Iris pigment epithelial cell (primary cell): ENCODE measurements around the gene XKR8.

Source experiments
- DNase-seq: peaks from one replicate; pipeline ENCODE4 v3.0.0-alpha.2; 2011; ENCODE audit warnings: low read depth

XKR8 gene, protein sequence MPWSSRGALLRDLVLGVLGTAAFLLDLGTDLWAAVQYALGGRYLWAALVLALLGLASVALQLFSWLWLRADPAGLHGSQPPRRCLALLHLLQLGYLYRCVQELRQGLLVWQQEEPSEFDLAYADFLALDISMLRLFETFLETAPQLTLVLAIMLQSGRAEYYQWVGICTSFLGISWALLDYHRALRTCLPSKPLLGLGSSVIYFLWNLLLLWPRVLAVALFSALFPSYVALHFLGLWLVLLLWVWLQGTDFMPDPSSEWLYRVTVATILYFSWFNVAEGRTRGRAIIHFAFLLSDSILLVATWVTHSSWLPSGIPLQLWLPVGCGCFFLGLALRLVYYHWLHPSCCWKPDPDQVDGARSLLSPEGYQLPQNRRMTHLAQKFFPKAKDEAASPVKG

DNA sequence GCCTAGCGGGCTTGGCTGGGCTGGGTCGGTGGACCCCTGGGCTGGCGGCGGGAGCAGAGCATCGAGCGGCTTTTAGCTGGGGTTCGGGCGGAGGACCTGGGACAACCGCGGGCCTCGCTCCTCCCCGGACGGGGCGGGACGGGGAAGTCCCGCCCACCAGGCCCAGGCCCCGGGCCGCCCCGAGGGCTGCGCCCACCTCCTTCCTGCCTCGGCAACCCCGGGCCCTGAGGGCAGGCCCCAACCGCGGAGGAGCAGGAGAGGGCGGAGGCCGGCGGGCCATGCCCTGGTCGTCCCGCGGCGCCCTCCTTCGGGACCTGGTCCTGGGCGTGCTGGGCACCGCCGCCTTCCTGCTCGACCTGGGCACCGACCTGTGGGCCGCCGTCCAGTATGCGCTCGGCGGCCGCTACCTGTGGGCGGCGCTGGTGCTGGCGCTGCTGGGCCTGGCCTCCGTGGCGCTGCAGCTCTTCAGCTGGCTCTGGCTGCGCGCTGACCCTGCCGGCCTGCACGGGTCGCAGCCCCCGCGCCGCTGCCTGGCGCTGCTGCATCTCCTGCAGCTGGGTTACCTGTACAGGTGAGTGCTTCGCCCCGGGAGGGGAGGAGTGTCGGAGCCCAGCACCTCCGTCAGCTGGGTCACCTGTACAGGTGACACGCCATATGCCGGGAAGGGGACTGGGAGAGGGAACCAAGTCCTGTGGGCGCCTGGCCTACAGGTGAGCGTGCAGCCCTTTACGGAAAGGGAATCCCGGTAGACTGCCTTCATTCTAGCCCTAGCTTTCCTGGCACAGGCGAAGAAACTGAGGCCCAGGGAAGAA is at the start of gene XKR8:
TSS of gene XKR8 (plus strand) at position 182 of the 812 bp plus-strand sequence. CDS start at position 279, 97 bp downstream.
- peak; percentile 44 for DNase-seq

DNA sequence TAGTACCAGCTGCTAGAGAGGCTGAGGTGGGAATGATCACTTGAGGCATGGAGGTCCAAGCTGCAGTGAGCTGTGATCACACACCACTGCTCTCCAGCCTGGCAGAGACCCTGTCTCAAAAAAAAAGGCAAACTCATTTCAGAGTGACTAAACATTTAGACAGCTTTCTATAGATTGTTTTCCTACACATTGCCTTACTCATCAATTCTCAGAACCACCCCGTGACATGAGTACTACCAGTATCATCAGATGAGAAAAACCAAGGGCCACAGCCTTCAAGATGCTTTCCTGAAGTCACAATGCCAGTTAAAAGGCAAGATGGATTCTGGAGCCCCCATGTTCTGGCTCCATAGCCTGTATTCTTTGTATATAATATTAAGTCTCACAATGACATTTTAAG is 47.3 kb upstream of the XKR8 start:
- no peak for DNase-seq

DNA sequence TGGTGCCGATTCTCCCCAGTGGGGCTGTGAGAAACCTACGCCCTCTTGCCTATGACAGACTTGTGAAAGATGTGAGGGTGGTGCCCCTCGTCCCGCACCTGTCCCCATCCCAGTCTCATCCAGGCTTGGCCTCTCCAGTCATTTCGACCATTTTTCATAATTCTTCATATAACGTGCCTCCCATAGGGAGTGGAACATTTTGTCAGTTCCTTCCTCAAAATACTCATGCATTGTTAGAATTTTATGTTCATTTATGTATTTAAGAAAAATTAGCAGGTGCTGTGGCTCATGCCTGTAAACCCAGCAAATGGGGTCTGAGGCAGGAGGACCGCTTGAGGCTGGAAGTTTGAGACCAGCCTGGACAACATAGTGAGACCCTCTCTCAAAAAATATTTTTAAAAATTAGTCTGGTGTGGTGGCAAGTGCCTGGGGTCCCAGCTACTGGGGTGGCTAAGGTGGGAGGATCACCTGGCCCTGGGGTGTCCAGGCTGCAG is 44.6 kb upstream of the XKR8 start:
- DNase-seq, result no peak

DNA sequence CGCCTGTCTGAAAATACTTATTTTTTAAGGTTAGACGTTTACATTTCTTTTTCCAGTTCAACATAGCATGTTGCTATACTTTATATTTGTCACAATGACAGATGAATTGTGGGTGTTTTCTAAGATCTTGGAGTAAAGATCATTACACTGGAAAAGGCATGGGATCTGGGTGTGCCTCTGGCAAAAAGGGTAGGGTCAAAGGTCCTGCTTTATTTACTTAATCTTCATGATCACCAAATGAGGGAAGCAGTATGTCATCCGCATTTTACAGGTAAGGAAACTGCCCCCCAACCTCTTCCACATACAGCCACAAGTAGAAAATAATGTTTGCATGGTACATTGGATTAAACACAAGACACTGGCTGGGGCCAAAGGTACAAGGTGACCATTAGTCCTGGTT is 37.5 kb upstream of the XKR8 start:
- DNase-seq, result no peak

DNA sequence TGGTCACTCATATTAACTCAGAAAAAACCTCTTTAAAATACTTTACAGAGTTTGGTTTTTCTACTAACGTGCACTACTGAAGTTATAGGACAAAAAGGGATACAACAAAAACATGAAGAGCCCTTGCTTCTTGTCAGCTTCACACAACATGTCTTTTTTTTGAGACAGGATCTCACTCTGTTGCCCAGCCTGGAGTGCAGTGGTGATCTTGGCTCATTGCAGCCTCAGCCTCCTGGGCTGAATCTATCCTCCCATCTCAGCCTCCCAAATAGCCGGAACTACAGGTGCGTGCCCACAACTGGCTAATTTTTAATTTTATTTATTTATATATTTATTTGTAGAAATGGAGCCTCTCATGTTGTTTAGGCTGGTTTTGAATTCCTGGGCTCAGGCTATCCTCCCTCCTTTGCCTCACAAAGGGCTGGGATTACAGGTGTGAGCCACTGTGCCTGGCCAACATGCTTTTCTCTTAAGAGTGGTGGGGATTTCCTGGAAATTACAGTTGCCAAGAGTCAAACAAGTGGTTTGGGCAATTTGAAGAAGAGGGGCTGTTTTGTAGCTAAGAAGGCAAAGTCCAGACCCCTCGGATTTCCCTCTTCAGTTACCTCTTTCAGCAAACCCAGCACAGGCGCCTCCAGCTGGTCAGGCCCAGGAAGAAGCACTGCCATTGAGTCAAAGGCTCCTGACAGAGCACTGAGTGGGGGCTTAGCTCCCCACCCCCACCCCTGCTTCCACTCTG is 31.4 kb upstream of the XKR8 start:
- no peak for DNase-seq

DNA sequence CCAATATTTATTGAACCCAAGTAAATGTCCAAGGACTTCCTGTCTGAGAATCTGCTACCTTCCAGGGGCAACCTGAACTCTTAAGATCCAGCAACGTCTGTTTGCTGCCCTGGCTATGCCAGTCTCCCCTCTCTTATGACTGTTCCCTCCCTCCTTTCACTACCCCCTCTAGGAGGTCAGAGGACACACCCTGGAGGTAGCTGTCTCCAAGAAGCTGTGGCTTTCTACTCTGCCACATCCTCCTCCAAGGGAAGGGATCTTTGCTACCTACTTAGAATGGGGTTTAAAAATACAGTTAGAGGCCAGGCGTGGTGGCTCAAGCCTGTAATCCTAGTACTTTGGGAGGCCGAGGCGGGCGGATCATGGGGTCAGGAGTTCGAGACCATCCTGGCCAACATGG is 28.6 kb upstream of the XKR8 start:
- no peak for DNase-seq

DNA sequence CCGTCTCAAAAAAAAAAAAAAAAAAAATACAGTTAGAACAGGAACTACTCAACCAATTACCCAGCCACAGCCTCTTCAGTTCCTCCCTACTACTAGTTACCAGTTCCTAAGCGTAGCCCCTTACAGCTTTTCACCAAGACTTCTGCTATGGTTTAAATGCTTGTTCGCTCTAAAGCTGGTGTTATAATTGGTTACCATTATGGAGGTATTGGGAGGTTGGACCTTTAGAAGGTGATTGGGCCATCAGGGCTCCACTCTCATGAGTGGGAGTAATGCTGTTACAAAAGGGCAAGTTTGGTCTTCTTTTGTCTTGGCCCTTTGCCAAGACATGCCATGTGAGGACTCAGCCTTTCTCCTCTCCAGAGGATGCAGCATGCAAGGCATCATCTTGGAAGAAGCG is 28.0 kb upstream of the XKR8 start:
- no peak for DNase-seq

DNA sequence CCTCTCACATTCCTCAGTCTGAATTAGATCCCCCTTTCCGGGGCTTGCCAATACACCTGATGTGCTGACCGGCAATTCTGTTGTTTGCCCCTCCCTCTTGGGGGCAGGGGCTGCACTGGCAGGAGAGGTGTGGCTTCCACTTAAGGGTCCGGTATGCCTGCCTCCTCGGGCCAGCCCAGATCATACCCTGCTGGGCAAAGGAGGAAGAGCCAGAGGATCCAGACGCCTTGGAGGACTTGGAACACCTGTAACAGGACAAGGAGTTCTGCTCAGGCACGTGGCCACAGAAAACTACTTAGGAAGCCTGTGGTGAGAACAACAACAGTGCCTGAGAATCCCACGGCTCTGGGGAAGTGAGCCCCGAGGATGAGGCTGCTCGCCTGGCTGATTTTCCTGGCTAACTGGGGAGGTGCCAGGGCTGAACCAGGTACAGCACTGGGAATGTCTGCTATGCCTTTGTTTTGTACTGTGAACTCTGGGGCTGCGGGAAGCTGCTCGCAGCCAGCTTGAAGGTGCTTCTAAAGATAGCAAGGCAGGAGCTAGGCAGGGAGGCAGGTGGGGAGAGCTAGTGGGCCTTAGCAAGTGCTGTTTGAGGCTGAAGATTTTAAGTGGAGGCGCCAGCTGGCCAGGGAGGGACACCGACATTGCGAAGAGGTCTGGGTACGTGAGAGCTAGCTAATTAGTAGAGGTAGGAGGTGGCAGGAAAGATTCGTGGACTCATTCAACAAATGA is 24.8 kb upstream of the XKR8 start, which contains the start of gene SMPDL3B:
TSS of gene SMPDL3B (plus strand) at position 183 of the 732 bp plus-strand sequence. CDS start at position 367, 184 bp downstream.
- no peak for DNase-seq

DNA sequence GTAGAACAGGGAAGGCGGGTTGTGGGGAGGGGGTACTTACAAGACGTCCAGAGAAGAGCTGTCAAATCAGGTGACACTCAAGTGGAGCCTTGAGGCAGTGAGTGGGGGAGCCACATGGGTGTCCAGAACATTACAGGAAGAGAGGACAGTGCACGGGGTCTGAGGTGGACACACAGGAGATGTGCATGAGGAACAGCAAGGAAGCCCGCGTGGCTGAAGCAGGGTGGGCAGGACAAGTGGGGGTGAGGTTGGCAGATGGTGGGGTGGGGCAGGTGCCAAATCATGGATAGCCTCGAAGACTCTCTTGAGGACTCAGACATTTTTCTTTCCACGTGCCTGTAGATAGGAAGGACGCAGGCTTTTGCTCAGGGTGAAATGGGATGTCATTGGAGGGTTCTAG is 24.1 kb upstream of the XKR8 start:
- no peak for DNase-seq

DNA sequence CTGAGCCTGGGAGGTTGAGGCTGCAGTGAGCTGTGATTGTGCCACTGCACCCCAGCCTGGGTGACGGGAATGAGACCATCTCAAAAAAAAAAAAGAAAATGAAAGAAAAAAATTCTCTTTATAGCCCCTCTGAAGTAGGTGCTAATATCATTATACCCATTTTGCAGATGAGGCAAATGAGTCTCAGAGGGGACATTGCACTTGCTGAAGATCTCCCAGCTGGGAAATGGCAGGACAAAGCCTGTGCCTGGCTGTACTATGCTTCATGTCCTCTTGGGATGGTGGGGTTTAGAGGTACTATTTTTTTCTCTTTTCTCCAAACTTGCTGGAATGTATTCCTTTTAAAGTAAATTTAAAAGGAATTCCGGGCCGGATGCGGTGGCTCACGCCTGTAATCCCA is 23.4 kb upstream of the XKR8 start:
- no peak for DNase-seq

DNA sequence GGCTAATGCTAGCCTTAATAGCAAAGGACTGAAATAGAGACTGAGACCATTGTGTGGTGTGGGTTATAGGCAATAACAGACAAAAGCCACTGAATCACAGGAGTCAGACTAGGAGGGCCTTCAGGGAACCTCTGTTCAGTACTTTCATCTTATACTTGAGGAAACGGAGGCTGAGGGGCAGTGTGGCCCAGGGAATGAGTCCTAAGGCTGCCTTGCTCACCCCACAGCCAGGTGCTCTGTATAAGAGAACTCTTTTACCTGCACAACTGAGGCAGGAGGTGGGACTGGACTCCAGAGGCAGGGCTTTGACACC is 22.3 kb upstream of the XKR8 start:
- no peak for DNase-seq

DNA sequence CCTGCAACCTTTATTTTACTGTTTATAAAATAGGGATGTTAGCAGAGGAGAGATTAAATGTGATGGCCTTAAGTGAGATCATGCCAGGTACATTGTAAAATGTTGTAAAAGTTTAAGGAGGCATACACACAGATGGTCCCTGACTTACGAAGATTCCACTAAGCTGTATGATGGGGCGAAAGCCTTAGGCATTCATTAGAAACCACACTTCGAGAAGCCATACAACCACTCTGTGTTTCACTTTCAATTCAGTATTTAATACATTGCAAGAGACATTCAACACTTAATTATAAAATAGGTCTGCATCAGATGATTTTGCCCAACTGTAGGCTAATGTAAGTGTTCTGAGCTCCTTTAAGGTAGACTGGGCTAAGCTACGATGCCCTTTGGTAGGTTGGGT is 21.3 kb upstream of the XKR8 start:
- DNase-seq, result no peak

DNA sequence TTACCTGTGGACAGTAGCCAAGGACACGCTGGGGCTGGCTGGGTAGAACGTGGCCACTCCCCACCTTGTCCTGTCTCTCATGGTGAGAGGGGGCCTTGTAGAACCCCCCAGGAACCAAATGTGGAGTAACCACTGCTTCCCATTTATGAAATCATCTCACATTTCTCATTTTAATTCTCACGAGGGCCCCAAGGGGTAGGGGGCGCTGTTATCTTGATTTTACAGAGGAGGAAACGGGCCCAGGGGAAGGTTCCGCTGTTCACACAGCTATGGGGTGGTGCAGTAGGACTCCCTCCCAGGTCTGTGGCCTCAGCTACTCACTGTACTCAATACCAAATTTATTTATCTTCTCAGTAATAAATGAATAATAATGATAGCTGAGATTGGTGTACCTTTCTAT is 19.5 kb upstream of the XKR8 start:
- peak; percentile 24 for DNase-seq

DNA sequence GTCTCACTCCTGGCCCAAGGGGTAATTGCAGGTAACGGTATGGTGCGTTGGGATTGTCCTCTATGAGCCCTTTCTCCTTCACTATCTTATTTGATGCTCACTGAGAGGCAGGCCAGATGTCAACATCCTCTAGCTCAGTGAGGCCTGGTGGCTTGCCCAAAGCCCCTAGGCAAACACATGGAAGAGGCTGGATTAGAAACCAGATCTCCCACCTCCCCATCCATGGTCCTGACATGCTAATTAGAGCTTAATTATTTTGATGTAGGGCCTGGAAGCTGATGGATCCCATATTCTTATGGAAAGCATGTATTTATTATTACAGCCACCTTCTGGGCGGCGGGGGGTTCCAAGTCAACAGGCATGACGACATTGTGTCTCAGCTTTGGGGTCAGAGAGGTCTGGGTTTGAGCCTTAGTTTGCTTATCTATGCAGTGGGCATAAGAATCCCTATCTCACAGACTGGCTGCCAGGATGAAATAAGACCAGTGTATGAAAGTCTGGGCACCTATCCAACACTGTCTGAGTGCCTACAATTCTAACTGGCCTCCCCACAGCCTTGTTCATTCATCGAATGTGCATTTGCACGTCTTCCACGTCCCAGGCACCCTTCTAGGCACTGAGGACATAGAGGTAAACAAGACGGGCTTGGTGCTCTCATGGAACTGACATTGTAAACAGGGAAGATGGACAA is 18.8 kb upstream of the XKR8 start:
- DNase-seq, result no peak

DNA sequence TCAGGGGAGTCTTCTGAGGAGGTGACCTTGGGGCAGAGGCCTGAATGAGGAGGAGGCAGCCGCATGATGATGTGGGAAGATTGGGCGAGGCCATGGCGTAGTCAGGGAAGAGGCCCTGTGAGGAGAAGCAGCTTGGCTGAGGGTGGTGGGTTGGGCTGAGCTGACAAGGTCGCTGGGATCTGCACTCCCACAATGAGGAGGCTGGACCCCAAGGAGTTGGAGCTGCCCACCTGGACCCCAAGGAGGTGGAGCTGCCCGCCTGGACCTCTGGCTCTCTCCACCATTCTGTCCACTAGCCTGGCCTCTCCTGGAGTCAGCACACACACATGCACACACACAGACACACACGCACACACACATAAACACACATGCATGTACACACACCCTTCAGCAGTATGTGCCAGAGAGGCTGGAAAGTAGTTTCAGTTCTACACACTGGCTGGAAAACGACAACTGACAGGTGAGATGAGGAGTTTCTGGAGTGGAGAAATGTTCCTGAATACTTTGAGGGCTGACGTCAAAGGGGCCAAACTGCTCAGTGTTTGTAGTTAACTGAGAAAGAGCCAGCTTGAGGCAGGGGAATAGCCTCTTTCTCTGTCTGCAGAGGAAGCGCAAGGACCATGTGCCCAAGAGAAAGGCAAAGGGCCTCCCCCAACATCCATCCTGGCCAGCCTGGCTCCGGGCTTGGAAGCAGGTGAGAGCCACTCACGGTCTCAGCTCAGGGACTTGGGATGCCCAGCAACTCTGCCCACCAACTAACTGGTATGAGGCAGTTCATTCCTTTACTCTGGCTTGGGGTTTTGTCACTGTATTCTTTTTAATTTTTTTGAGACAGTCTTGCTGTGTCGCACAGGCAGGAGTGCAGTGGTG is 17.9 kb upstream of the XKR8 start:
- DNase-seq, result no peak

DNA sequence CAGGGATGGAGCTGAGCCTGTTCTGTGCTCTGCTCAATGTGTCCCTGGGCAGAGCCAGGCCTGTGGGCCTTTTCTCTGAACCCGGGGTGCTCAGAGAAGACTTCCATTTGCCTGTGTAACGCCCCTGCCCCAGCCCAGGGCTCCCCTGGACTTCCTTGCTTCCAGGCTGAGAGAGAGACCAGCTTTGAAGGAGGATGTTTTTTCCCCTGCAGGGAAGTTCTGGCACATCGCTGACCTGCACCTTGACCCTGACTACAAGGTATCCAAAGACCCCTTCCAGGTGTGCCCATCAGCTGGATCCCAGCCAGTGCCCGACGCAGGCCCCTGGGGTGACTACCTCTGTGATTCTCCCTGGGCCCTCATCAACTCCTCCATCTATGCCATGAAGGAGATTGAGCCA is 14.8 kb upstream of the XKR8 start:
- DNase-seq, result no peak

DNA sequence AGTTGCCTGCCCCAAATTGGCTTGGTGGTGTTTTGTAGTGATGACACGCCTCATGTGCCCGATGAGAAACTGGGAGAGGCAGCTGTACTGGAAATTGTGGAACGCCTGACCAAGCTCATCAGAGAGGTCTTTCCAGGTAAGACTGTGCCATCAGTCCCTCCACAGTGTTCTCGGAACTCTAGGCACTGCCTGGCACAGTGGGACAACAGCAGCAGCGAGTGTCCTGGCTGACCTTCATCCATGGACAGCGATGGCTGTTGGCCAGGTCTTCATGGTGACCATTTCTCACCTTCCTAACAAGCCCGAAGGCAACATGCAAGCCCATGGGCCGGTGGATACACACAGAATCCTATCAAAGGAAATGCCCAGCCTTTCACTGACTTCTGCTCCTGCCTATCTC is 10.7 kb upstream of the XKR8 start:
- no peak for DNase-seq

DNA sequence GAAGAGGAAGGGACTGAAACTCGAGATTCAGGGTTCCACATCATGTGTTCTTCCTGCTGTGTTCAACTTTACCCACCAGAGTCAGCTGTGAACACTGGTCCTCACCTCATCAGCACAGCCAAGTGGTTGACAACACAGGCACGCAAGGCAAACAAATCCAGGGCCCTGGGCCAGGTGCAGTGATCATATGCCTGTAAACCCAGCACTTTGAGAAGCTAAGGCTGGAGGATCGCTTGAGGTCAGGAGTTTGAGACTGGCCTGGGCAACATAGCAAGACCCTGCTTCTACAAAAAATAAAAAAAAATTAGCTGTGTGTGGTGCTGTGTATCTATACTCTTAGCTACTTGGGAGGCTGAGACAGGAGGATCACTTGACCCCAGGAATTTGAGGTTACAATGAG is 8.4 kb upstream of the XKR8 start:
- DNase-seq, result no peak

DNA sequence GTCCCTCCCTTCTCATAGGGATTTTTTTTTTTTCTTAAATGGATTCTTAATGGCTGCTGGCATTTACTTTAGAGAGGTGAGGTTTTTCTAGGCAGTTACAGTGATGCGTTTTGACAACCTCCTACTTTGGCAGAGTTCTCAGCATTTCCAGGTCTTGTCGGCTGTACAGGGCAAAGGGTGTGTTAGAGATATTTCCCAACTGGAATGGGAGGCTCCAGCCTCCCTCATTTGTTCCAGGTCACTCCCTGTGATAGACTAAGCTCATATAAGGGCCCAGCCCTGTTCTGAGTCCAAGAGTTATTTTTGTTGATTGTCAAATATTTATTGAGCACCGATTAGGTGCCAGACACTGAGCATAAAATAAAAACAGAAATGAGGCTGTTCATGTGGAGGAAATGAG is 7.6 kb upstream of the XKR8 start:
- DNase-seq, result no peak

DNA sequence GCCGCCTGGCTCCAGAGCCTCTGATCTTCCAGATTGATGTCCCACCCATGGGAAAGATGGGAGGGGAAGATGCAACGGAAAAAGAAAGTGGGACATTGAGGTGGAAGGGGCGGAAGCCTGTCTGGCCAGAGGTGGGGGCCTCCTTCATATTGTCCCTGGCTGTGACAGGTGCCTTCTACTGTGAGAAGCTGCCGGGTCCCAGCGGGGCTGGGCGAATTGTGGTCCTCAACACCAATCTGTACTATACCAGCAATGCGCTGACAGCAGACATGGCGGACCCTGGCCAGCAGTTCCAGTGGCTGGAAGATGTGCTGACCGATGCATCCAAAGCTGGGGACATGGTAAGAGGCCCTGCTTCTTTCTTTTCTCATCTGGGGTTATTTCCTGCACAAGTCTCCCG is 5.6 kb upstream of the XKR8 start:
- no peak for DNase-seq
